GM12878 (cell line): ENCODE data around the gene C14orf93. TPM values are rescaled to one million over a fixed set of nuclear protein-coding genes. Genes with fewer than 3 reads are reported as not detected.
A peak's percentile ranks its signal among the peaks of the same experiment; 100 is the strongest.

Source experiments
- BCL11A ChIP-seq: IDR thresholded peaks from 2 replicates; pipeline ENCODE4 v1.6.1; 2011; ENCODE audit warnings: low read depth, low read length
- BRCA1 ChIP-seq: IDR thresholded peaks from 2 replicates; pipeline ENCODE4 v1.6.1; 2011; ENCODE audit warnings: low read depth, low read length, improper control_type of control experiment
- CBX3 ChIP-seq: fragments of 200-600 bp; sonication (generic); IDR thresholded peaks from 2 replicates; pipeline ENCODE4 v1.6.1; 2016; ENCODE audit warnings: low read depth, borderline replicate concordance
- EGR1 ChIP-seq, 2 experiments: IDR thresholded peaks; 1 replicate in 1 of 2; 2 replicates in 1 of 2; pipeline ENCODE4 v1.6.1; 2011 to 2012; ENCODE audit warnings: low read depth in 2 of 2, low read length in 2 of 2, borderline replicate concordance in 1 of 2, mild to moderate bottlenecking in 1 of 2, moderate library complexity in 1 of 2
- EP300 ChIP-seq, 2 experiments: fragments of 150-350 bp in 1 of 2; IDR thresholded peaks; 2 replicates each; pipeline ENCODE4 v1.6.1; 2011 to 2012; ENCODE audit warnings: low read depth in 2 of 2, low read length in 2 of 2, borderline replicate concordance in 1 of 2, improper control_type of control experiment in 1 of 2, inconsistent platforms in 1 of 2; ENCODE audit not compliant: control insufficient read depth in 1 of 2
- HCFC1 ChIP-seq: fragments of 150-350 bp; IDR thresholded peaks from 2 replicates; pipeline ENCODE4 v1.6.1; 2014; ENCODE audit warnings: low read length
- IKZF2 ChIP-seq, 2 experiments: fragments of 450-650 bp; IDR thresholded peaks; 2 replicates each; pipeline ENCODE4 v1.6.1; 2017; ENCODE audit warnings: mild to moderate bottlenecking in 2 of 2, moderate library complexity in 2 of 2
- KLF5 ChIP-seq: fragments of 450-650 bp; IDR thresholded peaks from 2 replicates; pipeline ENCODE4 v1.6.1; 2014; ENCODE audit warnings: mild to moderate bottlenecking; ENCODE audit not compliant: partially characterized antibody
- NFIC ChIP-seq: IDR thresholded peaks from 2 replicates; pipeline ENCODE4 v1.6.1; 2012; ENCODE audit warnings: low read depth, mild to moderate bottlenecking, inconsistent platforms, low read length, moderate library complexity
- NR2C2 ChIP-seq: IDR thresholded peaks from 2 replicates; pipeline ENCODE4 v1.6.1; 2011; ENCODE audit warnings: borderline replicate concordance, low read depth; ENCODE audit not compliant: control insufficient read depth, insufficient read length
- RAD51 ChIP-seq: fragments of 450-650 bp; IDR thresholded peaks from 2 replicates; pipeline ENCODE4 v1.6.1; 2016; ENCODE audit warnings: moderate library complexity, mild to moderate bottlenecking, inconsistent platforms
- SPI1 ChIP-seq: IDR thresholded peaks from 2 replicates; pipeline ENCODE4 v1.6.1; 2011; ENCODE audit warnings: low read depth, mild to moderate bottlenecking, low read length, moderate library complexity, borderline replicate concordance; ENCODE audit not compliant: insufficient read depth
- TARDBP ChIP-seq: IDR thresholded peaks from 2 replicates; pipeline ENCODE4 v1.6.1; 2016; ENCODE audit warnings: borderline replicate concordance
- TCF7 ChIP-seq: IDR thresholded peaks from 2 replicates; pipeline ENCODE4 v1.6.1; 2014; ENCODE audit warnings: antibody characterized with exemption, borderline replicate concordance
- WRNIP1 ChIP-seq: IDR thresholded peaks from 2 replicates; pipeline ENCODE4 v1.6.1; 2011; ENCODE audit warnings: low read depth, low read length, improper control_type of control experiment, borderline replicate concordance
- YY1 ChIP-seq: IDR thresholded peaks from 2 replicates; pipeline ENCODE4 v1.6.1; 2011; ENCODE audit warnings: low read depth, mild to moderate bottlenecking, low read length
- ZBED1 ChIP-seq: IDR thresholded peaks from 2 replicates; pipeline ENCODE4 v1.6.1; 2016; ENCODE audit warnings: borderline replicate concordance
- ZSCAN29 ChIP-seq: fragments of 450-650 bp; IDR thresholded peaks from 2 replicates; pipeline ENCODE4 v1.6.1; 2017; ENCODE audit warnings: mild to moderate bottlenecking, moderate library complexity
- polyA plus RNA-seq, 11 experiments: library from polyadenylated mRNA; depleted of rRNA in 4 of 11; unstranded in 6 of 11; stranded (reverse) in 5 of 11; fragments of >200 nt; fragmentation: Nextera tagmentation in 4 of 11; fragmentation: Illumina TruSeq in 1 of 11; extraction: Ambion mirVana in 4 of 11; extraction: Trizol in 1 of 11; gene quantifications; 1 replicate in 1 of 11; 2 replicates in 10 of 11; pipeline versions ENCODE4 v1.2.1 to v1.2.3, GENCODE V29; 2011 to 2016; ENCODE audit warnings: inconsistent platforms in 2 of 11, missing spikeins in 2 of 11, low read depth in 1 of 11
- total RNA-seq, 4 experiments: library from RNA; depleted of rRNA in 3 of 4; stranded (reverse); fragments of >200 nt in 3 of 4; fragmentation: Illumina TruSeq in 1 of 4; extraction: Trizol in 1 of 4; gene quantifications; 2 replicates each; pipeline versions ENCODE4 v1.2.1 to v1.2.3, GENCODE V29; 2013 to 2021
- TF ChIP-seq, protein P1 (sequence below): fragments of 450-650 bp; formaldehyde crosslinking; IDR thresholded peaks from 2 replicates; pipeline ENCODE4 v1.4.0; 2020; ENCODE audit warnings: mild to moderate bottlenecking, moderate library complexity
- TF ChIP-seq, protein P2 (sequence below): fragments of 450-650 bp; IDR thresholded peaks from 2 replicates; pipeline ENCODE4 v1.6.1; 2016; ENCODE audit warnings: mild to moderate bottlenecking
- TF ChIP-seq, protein P3 (sequence below): fragments of 450-650 bp; IDR thresholded peaks from 2 replicates; pipeline ENCODE4 v1.6.1; 2018; ENCODE audit warnings: mild to moderate bottlenecking, low read depth, moderate library complexity; ENCODE audit not compliant: partially characterized antibody

The C14orf93 gene
- total and polyA plus RNA-seq, 10 of the 15 experiments (the other 5 are each of a cell fraction or from before 2014, with no cell fraction given), result 1.8 to 13.9 (median 10.2) TPM

DNA sequence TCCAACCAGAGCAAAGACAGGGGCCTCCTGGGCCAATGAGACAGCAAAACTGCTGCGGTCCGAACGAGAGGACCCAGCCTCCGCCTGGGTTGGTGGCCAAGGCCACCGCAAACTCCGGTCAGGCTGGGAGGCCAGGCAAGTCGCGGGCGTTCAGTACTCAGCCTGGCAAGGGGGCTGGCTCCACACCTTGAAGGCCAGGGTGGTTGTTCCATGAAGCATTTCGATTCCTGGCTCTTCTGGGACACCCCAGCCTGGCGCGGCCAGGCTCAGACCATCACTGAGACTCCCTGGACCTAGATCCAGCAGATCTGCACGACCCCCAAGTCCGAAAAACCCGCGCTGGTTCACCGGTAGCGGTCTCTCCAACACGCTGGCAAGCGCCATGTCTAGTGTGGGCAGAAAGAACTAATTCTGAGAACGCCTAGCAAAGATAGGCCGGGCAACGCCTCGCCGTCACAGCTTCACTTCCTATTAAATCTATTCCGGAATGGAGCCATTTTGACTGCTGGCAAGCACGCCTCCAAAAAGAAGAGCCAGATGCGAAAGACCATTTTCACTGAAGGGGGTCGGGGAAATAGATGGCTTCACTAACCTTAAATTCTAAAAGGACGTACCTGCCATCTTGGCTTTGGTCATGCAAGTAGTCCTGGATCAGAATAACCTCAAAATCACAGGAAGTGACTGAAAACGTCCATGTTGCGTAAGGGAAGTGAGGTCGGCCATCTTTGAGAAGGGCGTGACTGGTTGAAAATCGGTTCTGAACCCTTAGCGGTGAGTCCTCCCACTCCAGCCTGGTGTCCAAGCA, 24.8 kb upstream of the C14orf93 start, which contains the start of gene PSMB5 (continued):
- TF ChIP-seq SPI1 (no peak; the same call in 1 of the 2 replicates), ZSCAN29 (no peak), EGR1 (IDR thresholded peaks at IDR 0.05; ENCODE audit: borderline replicate concordance in 1 of 2, low read depth in 2 of 2, low read length in 2 of 2) (no peak), WRNIP1 (no peak), KLF5 (peak; percentile 62), TCF7 (no peak), BCL11A (no peak), NFIC (no peak), ZBED1 (no peak; the same call in 1 of the 2 replicates), YY1 (peak; percentile 97), EP300 (IDR thresholded peaks at IDR 0.05; ENCODE audit: borderline replicate concordance in 1 of 2, control insufficient read depth in 1 of 2, low read depth in 2 of 2, low read length in 2 of 2) (no peak), CBX3 (no peak), BRCA1 (no peak), IKZF2 (IDR thresholded peaks at IDR 0.05) (no peak), NR2C2 (no peak), TARDBP (peak; percentile 72), RAD51 (peak; percentile 58; the same call in 1 of the 2 replicates), HCFC1 (peak; percentile 84)
- TF ChIP-seq, protein P1, sequence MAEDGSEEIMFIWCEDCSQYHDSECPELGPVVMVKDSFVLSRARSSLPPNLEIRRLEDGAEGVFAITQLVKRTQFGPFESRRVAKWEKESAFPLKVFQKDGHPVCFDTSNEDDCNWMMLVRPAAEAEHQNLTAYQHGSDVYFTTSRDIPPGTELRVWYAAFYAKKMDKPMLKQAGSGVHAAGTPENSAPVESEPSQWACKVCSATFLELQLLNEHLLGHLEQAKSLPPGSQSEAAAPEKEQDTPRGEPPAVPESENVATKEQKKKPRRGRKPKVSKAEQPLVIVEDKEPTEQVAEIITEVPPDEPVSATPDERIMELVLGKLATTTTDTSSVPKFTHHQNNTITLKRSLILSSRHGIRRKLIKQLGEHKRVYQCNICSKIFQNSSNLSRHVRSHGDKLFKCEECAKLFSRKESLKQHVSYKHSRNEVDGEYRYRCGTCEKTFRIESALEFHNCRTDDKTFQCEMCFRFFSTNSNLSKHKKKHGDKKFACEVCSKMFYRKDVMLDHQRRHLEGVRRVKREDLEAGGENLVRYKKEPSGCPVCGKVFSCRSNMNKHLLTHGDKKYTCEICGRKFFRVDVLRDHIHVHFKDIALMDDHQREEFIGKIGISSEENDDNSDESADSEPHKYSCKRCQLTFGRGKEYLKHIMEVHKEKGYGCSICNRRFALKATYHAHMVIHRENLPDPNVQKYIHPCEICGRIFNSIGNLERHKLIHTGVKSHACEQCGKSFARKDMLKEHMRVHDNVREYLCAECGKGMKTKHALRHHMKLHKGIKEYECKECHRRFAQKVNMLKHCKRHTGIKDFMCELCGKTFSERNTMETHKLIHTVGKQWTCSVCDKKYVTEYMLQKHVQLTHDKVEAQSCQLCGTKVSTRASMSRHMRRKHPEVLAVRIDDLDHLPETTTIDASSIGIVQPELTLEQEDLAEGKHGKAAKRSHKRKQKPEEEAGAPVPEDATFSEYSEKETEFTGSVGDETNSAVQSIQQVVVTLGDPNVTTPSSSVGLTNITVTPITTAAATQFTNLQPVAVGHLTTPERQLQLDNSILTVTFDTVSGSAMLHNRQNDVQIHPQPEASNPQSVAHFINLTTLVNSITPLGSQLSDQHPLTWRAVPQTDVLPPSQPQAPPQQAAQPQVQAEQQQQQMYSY (CRISPR knock-in tag), result no peak
- TF ChIP-seq, protein P2, sequence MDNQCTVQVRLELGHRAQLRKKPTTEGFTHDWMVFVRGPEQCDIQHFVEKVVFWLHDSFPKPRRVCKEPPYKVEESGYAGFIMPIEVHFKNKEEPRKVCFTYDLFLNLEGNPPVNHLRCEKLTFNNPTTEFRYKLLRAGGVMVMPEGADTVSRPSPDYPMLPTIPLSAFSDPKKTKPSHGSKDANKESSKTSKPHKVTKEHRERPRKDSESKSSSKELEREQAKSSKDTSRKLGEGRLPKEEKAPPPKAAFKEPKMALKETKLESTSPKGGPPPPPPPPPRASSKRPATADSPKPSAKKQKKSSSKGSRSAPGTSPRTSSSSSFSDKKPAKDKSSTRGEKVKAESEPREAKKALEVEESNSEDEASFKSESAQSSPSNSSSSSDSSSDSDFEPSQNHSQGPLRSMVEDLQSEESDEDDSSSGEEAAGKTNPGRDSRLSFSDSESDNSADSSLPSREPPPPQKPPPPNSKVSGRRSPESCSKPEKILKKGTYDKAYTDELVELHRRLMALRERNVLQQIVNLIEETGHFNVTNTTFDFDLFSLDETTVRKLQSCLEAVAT, result peak; percentile 88
- TF ChIP-seq, protein P3, sequence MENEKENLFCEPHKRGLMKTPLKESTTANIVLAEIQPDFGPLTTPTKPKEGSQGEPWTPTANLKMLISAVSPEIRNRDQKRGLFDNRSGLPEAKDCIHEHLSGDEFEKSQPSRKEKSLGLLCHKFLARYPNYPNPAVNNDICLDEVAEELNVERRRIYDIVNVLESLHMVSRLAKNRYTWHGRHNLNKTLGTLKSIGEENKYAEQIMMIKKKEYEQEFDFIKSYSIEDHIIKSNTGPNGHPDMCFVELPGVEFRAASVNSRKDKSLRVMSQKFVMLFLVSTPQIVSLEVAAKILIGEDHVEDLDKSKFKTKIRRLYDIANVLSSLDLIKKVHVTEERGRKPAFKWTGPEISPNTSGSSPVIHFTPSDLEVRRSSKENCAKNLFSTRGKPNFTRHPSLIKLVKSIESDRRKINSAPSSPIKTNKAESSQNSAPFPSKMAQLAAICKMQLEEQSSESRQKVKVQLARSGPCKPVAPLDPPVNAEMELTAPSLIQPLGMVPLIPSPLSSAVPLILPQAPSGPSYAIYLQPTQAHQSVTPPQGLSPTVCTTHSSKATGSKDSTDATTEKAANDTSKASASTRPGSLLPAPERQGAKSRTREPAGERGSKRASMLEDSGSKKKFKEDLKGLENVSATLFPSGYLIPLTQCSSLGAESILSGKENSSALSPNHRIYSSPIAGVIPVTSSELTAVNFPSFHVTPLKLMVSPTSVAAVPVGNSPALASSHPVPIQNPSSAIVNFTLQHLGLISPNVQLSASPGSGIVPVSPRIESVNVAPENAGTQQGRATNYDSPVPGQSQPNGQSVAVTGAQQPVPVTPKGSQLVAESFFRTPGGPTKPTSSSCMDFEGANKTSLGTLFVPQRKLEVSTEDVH, result peak; percentile 80
